ENCODE measurements around the gene MYL3. TPM values are rescaled to one million over a fixed set of nuclear protein-coding genes. Genes with fewer than 3 reads are reported as not detected.

The MYL3 gene
- total and polyA plus RNA-seq, 2 experiments from 2014 or later = not detected

DNA sequence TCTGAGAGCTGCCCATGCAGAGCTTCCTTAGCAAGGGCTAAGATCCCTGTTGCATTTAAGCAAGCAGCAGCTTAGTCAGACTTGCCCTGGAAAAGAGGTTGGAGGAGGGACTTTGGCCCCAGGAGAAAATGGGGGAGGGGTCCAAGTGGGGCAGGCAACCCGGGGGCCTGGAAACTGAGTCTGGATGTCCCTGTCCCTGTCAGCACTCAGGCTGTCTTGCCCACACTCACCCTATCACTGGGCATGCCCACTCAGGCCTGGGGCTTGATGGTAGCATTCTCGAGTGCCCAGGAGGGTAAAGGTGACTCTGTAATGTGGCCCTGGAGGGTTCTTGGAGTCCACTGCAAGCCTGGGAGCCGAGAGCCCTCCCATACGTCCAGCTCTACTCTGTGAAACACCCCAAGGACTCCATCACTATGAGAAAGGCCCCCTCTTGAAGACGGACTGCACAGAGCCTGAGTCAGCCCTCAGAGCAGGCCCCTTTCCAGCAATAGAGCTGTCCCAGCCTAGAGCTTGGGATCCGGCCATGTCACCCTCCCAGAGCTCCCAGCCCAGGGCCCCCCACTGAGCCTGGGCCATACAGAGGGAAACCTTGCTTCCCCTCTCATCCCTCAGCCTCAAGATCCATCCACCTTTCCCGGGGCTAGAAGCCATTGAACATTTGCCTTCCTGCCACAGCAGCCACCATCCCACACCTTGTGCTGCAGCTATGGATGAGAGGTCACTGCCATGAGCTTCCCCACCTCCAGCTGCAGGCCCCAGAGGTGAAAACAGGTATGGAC, 13.4 kb downstream of the MYL3 start (continued):
- no peak for TF ChIP-seq REST (IDR thresholded peaks at IDR 0.05; ENCODE audit: unreplicated experiment)
- TF ChIP-seq EZH2 (IDR thresholded peaks at IDR 0.05; ENCODE audit: low read depth, unreplicated experiment) = no peak
- no peak for TF ChIP-seq STAT1 (IDR thresholded peaks at IDR 0.05; ENCODE audit: unreplicated experiment)
- TF ChIP-seq ZNF331 (CRISPR knock-in tag; IDR thresholded peaks at IDR 0.05; ENCODE audit: low read depth) = no peak
- TF ChIP-seq JUNB (IDR thresholded peaks at IDR 0.05; ENCODE audit: unreplicated experiment) = no peak
- no peak for TF ChIP-seq CREB1 (CRISPR knock-in tag; IDR thresholded peaks at IDR 0.05; ENCODE audit: low read depth)
- TF ChIP-seq CTCF (conservative IDR thresholded peaks at IDR 0.05; ENCODE audit: low read depth in 2 of 2) = no peak
- TF ChIP-seq NANOG (IDR thresholded peaks at IDR 0.05; ENCODE audit: borderline replicate concordance) = no peak

- no peak overlapping the region for H3K27ac ChIP-seq (ENCODE audit: low read depth)
- H3K27me3 Mint-ChIP-seq (ENCODE audit: insufficient read depth, low read depth, poor library complexity) = peaks cover 16% of the 10 kb centered on the region
- H3K36me3 ChIP-seq (ENCODE audit: insufficient read depth) = no peaks in the 10 kb centered on the region
- H3K36me3 Mint-ChIP-seq (ENCODE audit: low read depth) = no peaks in the 10 kb centered on the region
- no peak overlapping the region for H3K4me3 ChIP-seq
- no peak for ATAC-seq
- H3K27me3 ChIP-seq (ENCODE audit: insufficient read depth) = peaks cover 14% of the 10 kb centered on the region; the same call in 1 of the 2 replicates
- TF ChIP-seq ZNF114 (CRISPR knock-in tag; IDR thresholded peaks at IDR 0.05) = no peak
- TF ChIP-seq ETS1 (IDR thresholded peaks at IDR 0.05) = no peak
- no peak for TF ChIP-seq CREB1 (CRISPR knock-in tag; IDR thresholded peaks at IDR 0.05; ENCODE audit: low read depth)
- H2AFZ ChIP-seq = no peak overlapping the region
- peaks cover 4% of the 10 kb centered on the region for H3K4me1 ChIP-seq (ENCODE audit: insufficient read depth)
- no peak overlapping the region for H3K27ac Mint-ChIP-seq
- H3K4me3 Mint-ChIP-seq = no peak overlapping the region
- DNase-seq (ENCODE audit: low spot score) = no peak
- H3K9me2 ChIP-seq (ENCODE audit: insufficient read depth) = no peaks in the 10 kb centered on the region
- no peaks in the 10 kb centered on the region; the same call in 2 of the 3 replicates for H3K9me3 Mint-ChIP-seq
- H3F3A ChIP-seq (replicated peaks; ENCODE audit: low read depth) = 0 out of 2 replicates have a peak, but pooled peaks cover 3% of the 10 kb centered on the region
- no peaks in the 10 kb centered on the region for H4K20me1 ChIP-seq (replicated peaks; ENCODE audit: insufficient read depth)
- H3K4me2 ChIP-seq = no peak overlapping the region
- H3K79me2 ChIP-seq (replicated peaks; ENCODE audit: insufficient read depth) = no peaks in the 10 kb centered on the region
- H3K4me1 Mint-ChIP-seq = peaks cover 13% of the 10 kb centered on the region; the same call in 2 of the 3 replicates
These were observed 14.1 kb downstream of the MYL3 start for GRCh38 chr3:46849045-46849631.
